SKM-1 treated with dmso at 0.1 percent for 144 hours (cell line): ENCODE results near the gene TGFBR2.

ENCODE experiments used
- DNase-seq: peaks from one replicate; lab custom pipeline; 2025; ENCODE audit not compliant: unreplicated experiment; lab: John Stamatoyannopoulos, UW

The TGFBR2 gene

DNA sequence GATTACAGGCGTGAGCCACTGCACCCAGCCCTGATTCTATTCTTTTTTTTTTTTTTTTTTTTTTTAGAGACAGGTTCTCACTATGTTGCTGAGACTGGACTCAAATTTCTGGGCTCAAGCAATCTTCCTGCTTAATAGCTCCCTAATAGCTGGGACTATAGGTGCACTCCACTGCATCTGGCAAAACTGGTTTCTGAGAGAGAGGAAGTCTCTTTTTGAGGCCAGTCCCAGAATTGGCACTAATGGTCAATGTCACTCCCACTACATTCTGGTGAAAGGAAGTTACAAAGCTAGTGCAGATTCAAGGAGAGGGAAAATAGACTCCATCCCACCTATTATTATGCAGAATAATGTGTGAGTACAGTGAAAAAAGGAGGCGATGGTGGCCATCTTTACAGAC lies 5.8 kb upstream of the TGFBR2 start:
- no peak for DNase-seq

DNA sequence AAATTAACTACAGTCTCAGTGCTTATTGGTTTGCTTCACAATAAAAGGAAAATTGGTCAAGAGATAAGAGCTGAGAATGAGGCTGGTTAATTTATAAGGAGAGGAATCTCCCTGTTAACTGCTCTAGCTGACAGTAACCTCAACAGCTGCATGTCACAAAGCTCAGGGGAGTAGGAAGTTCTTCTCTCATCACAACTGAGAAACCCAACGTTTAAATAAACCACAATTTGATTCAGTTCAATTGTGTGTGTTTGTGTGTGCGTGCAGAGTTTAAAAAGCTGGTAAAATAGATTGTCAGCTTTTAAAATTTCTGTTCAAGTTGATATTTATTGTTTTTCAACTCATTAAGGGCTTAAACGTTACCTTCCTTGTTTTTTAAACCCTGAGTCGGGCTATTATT lies 3.5 kb upstream of the TGFBR2 start:
- DNase-seq: peak; percentile 25

- peak; percentile 96 for DNase-seq
These were observed 2.3 kb upstream of the TGFBR2 start for GRCh38 chr3:30604093-30604492.

DNA sequence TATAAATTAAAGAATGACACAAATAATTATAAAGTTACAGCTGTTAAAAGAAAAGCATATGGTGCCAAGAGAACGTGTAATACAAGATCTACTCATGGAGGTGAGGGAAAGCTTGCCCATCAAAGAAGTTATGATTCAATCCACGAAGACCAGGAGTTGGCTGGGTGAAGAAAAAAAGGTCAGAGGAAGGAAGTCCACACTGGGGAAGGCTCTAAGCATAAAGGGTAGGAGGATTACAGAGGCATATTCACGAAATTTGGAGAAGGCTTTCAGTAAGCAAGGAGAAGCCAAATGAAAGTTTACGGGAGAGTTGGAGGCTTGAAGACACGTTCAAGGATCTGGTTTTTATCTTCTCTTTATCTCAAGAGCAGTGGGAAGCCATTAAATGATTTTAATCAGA lies 1.8 kb upstream of the TGFBR2 start:
- peak; percentile 60 for DNase-seq

DNA sequence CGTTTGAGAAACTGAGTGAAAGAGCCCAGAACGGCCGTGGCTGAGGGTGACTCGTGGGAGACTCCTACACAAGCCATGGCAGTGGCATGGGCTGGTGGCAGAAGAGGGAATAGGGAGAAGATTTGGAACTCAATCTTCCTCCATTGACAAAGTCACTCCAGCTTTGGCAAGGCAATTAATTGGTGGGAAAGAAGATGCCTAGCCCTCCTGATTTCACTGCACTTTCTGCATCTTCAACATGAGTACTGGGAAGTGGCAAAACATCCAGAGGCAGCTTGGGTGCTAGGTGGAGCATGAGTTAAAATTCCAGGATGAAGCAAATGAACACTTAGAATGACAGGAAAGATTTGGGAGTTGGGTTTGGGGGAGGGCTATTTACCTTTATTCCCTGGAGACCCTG lies 1.4 kb upstream of the TGFBR2 start:
- DNase-seq: no peak

- DNase-seq: no peak
These were observed 598 bp upstream of the TGFBR2 start for GRCh38 chr3:30605706-30606300.

- DNase-seq: peak; percentile 64
These were observed 832 bp downstream of the TGFBR2 start for GRCh38 chr3:30607032-30607833.

GRCh38 chr3:30608598-30608947 lies 2.2 kb downstream of the TGFBR2 start:
- no peak for DNase-seq

DNA sequence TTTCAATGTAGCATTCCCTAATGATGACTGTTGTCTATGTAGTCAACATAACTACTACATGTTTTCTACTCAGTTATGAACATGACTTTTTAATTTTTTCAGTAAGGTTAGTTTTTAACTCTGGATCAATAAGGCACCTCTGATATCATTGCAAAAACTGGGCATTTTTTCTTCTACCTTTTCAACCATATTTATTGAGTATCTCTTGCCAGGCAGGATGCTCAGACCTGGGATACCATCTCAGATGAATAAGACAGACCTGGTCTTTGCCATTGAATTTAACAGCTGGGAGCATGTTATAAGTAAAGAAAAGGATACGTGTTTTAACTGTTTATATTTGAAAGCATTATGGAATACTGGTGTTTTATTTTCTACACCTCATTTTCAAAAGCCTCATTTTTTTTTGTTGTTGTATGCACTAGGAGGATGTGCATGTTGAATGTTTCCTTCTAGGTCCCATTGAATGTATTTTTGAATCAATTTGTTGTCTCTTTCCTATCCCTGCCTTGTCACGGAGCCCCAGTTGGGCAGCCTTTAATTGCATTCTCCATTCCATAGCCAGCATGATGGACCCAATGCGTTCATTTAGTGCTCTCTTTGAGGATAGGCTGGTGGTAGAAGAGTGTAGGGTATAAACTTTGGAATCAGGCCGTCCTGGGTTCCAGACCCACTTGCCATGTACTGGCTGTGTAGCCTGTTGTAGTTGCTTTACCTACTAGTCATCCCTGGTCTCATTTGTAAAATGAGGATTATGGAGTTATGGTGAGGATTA lies 3.7 kb downstream of the TGFBR2 start:
- DNase-seq: no peak

- no peak for DNase-seq
These were observed 4.4 kb downstream of the TGFBR2 start for GRCh38 chr3:30610702-30611368.

GRCh38 chr3:30611613-30612436 lies 5.4 kb downstream of the TGFBR2 start:
- DNase-seq: no peak

DNA sequence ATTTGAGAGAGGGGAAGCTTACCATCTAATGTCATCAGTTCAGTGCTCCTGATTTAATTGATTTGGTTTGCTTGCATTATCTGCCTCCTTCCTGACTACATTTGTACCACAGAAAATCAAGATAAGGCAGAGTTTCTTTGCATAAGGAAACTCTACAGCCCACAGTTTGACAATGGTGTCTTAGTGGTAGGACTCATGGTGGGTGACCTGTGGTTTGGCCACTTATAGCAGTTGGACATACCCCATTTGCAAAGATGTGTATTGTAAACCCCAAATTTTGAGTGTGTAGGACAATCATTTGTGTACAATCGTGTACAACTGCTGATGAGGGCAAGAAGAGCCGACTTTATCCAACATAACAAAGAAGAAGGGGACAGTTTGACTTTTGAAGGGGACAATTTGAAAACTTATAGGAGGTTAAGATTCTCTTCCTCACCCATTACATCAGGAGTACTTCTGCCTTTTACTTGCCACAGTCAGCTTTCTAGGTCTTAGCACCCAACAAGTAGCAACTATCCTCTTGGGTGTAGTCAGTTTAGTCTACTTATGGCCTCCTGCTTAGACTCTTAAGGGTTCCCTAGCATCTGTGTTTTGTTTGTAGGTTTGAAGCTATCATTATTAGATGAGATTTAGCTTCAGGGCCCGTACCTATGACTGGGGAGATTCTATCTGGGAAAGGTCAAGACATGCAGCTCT lies 6.2 kb downstream of the TGFBR2 start:
- DNase-seq: no peak

DNA sequence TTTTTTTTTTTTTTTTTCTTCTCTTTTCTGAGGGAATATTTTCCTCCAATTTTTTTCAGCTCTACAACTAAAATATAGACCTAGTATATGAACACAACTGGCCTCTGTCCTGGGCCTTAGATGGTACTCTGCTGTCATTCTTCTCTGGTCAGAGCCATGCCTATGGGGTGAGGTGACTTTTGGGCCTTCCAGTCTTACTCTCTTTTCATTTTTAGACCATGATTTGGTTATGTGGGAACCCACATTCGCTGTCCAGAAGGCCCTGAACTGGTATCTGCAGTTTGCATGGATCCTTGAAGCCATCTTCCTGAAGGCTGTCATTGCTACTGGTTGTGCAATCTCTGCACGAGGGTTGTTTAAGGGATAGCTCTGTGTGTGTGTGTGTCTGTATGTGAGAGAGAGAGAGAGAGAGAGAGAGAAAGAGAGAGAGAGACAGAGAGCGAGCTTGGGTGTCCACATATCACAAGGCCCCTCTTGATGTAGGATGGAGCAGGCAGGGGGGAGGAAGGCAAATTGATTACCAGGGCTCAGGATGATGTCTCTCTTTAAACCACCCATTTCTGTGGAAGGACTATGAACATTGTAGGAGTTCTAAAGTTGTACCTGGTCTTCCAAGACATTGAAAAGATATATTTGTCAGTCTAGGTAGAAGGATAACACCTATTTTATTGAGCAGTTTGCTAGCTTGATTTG lies 6.9 kb downstream of the TGFBR2 start:
- peak; percentile 57 for DNase-seq

DNA sequence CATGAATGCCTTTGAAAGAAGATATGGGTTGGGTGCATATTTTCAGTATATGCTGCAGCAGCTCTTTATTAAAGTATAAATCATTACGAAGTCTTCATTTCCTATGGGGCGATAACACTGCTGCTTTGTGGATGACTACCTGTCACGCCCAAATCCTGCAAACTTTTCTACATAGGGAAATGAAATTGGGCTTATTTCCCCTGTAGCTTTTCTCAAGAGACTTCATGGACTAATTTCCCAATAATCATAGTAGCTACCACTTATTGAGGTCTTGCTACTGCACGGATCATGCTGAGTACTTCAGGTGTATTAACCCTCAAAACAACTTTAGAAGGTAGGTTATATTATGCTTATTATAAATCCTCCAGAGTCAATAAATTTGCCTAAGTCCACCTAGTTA lies 8.0 kb downstream of the TGFBR2 start:
- no peak for DNase-seq

DNA sequence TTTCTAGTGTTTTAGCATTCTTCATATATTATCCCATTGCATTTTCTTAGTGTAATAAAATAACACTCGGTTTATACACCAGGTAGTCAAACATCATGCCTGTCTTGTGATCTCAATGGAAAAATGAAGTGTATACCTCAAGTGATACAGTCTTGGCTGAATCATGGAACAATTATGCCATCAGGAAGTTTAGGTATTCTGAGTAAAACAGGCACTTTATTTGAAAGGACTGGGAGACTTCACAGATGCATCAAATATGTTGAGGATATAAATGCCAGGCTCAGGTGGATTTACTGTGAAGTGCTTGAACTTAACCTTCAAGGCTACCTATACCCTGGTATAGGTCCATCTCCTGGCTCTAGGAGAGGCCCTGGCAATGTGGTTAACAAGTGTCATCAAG lies 8.5 kb downstream of the TGFBR2 start:
- no peak for DNase-seq

- DNase-seq: no peak
These were observed 9.4 kb downstream of the TGFBR2 start for GRCh38 chr3:30615615-30616346.

DNA sequence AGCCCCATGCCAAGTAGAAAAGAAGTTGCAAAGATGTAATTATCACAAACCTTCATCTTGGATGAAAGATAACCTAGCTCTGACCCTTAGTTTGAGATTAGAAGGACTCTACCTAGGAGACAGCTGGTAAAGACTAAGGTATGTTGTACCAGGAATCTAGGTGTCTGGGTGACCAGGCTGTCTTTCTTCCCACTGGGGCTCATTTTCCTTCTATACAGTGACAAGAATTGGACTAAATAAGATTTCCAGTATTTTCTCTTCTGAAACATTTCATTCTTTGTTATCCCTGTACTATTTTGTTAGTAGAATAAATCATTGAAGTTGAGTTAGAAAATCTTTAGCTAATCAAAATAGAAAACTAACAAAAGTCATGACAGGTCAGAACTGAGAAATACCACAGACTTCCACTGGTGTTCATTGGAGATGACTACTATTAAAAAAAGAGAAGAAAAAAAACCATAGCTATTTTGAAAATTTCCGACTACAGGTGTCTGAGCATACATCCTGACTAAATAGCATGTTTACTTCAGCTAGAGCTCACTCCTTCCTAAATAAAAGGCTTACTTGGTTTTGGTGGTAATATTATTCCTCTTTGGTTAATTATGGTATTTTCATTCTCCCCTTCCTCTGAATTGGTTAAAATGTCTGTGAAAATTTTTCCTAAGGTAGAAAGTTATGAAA lies 10.1 kb downstream of the TGFBR2 start:
- no peak for DNase-seq

- no peak for DNase-seq
These were observed 10.7 kb downstream of the TGFBR2 start for GRCh38 chr3:30617069-30617468.
